Measurements from ENCODE around the gene KCTD7.
"Not testable (repeated sequence)": the region's sequence is repeated elsewhere in the genome, so short reads cannot be mapped to it uniquely, and the experiment has no call there.

Gene KCTD7

GRCh38 chr7:66628361-66629221 lies at the start of gene KCTD7:
Gene KCTD7, plus strand, starts transcription at chr7:66628881. Its CDS starts 184 bp downstream, at chr7:66629065.
- DNase-seq (ENCODE audit: low read depth) = peak; percentile 99

- not testable (repeated sequence) for DNase-seq (ENCODE audit: low read depth)
These were observed 48.3 kb upstream of the KCTD7 start for GRCh38 chr7:66580380-66580779.

GRCh38 chr7:66582816-66583489 lies 45.7 kb upstream of the KCTD7 start:
- DNase-seq (ENCODE audit: low read depth) = not testable (repeated sequence)

- DNase-seq (ENCODE audit: low read depth) = no peak
These were observed 45.1 kb upstream of the KCTD7 start for GRCh38 chr7:66583490-66584110.

- no peak for DNase-seq (ENCODE audit: low read depth)
These were observed 42.5 kb upstream of the KCTD7 start for GRCh38 chr7:66586181-66586580.

GRCh38 chr7:66588226-66588625 lies 40.5 kb upstream of the KCTD7 start:
- not testable (repeated sequence) for DNase-seq (ENCODE audit: low read depth)

- not testable (repeated sequence) for DNase-seq (ENCODE audit: low read depth)
These were observed 39.7 kb upstream of the KCTD7 start for GRCh38 chr7:66588856-66589570.

GRCh38 chr7:66590302-66591057 lies 38.2 kb upstream of the KCTD7 start:
- DNase-seq (ENCODE audit: low read depth) = peak; percentile 56

GRCh38 chr7:66591058-66591798 lies 37.5 kb upstream of the KCTD7 start:
- DNase-seq (ENCODE audit: low read depth) = peak; percentile 40

- DNase-seq (ENCODE audit: low read depth) = peak; percentile 88
These were observed 36.7 kb upstream of the KCTD7 start for GRCh38 chr7:66591799-66592596.

- not testable (repeated sequence) for DNase-seq (ENCODE audit: low read depth)
These were observed 36.0 kb upstream of the KCTD7 start for GRCh38 chr7:66592597-66593146.

- DNase-seq (ENCODE audit: low read depth) = not testable (repeated sequence)
These were observed 34.6 kb upstream of the KCTD7 start for GRCh38 chr7:66594082-66594481.

GRCh38 chr7:66597461-66597860 lies 31.2 kb upstream of the KCTD7 start:
- DNase-seq (ENCODE audit: low read depth) = no peak

GRCh38 chr7:66602159-66602558 lies 26.5 kb upstream of the KCTD7 start:
- no peak for DNase-seq (ENCODE audit: low read depth)

GRCh38 chr7:66604198-66604597 lies 24.5 kb upstream of the KCTD7 start:
- peak; percentile 7 for DNase-seq (ENCODE audit: low read depth)

- not testable (repeated sequence) for DNase-seq (ENCODE audit: low read depth)
These were observed 22.0 kb upstream of the KCTD7 start for GRCh38 chr7:66606540-66607291.

GRCh38 chr7:66609176-66609575 lies 19.5 kb upstream of the KCTD7 start:
- DNase-seq (ENCODE audit: low read depth) = no peak

- DNase-seq (ENCODE audit: low read depth) = not testable (repeated sequence)
These were observed 14.1 kb upstream of the KCTD7 start for GRCh38 chr7:66614596-66614995.

GRCh38 chr7:66615699-66616098 lies 13.0 kb upstream of the KCTD7 start:
- no peak for DNase-seq (ENCODE audit: low read depth)

Data from iris pigment epithelial cell (primary cell).